ENCODE measurements around the gene NUDT14. TPM values are rescaled to one million over a fixed set of nuclear protein-coding genes. Genes with fewer than 3 reads are reported as not detected.

Gene NUDT14
- polyA plus RNA-seq, 3 donors: 22.0 to 37.4 (median 23.9) TPM

- Histone ChIP-seq H2AFZ (ENCODE audit: insufficient read depth, low read depth, low read length, poor library complexity, severe bottlenecking) (no peak overlapping the region), H3K4me2 (replicated peaks; ENCODE audit: extremely low read depth, low read length, poor library complexity, severe bottlenecking) (no peak overlapping the region), H3K79me2 (ENCODE audit: insufficient read depth, low read length) (no peaks in the 10 kb centered on the region), H3K36me3 (replicated peaks in 1 of 2; ENCODE audit: control insufficient read depth in 1 of 2, insufficient read depth in 2 of 2, low read length in 2 of 2) (no peaks in the 10 kb centered on the region), H3K27me3 (ENCODE audit: control insufficient read depth in 2 of 2, insufficient read depth in 2 of 2, low read length in 2 of 2) (peaks cover 0 to 19% of the 10 kb centered on the region in 2 donors), H3K27ac (ENCODE audit: low read depth in 1 of 2, low read length in 2 of 2) (no peak overlapping the region), H3K4me1 (ENCODE audit: control insufficient read depth in 1 of 2, insufficient read depth in 2 of 2, low read length in 2 of 2) (peaks cover 31 to 37% of the 10 kb centered on the region in 2 donors), H3K4me3 (replicated peaks in 1 of 3; ENCODE audit: low read depth in 2 of 3, low read length in 3 of 3) (no peak overlapping the region), H3K9me3 (replicated peaks in 1 of 2; ENCODE audit: control insufficient read depth in 1 of 2, insufficient read depth in 1 of 2, low read length in 2 of 2) (no peaks in the 10 kb centered on the region), H3K9ac (ENCODE audit: insufficient read depth, low read length, poor library complexity, severe bottlenecking) (no peak overlapping the region), H4K20me1 (ENCODE audit: insufficient read depth, low read length) (peaks cover 10% of the 10 kb centered on the region)
- intact Hi-C loops (cut with micrococcal nuclease): no loop called here
- Mint-ChIP-seq H3K9me3 (peaks cover 0 to 1% (median 0%) of the 10 kb centered on the region in 7 donors), H3K4me1 (peaks cover 34% of the 10 kb centered on the region), H3K4me3 (no peak overlapping the region), H3K36me3 (peaks cover 0 to 2% of the 10 kb centered on the region in 2 donors), H3K27ac (no peak overlapping the region), H3K27me3 (ENCODE audit: low read depth in 3 of 3) (peaks cover 31 to 64% (median 35%) of the 10 kb centered on the region in 3 donors)
- 97% methylated on average over 12 of the region's 13 CpGs for WGBS (ENCODE audit: insufficient coverage)
- no peak for TF ChIP-seq CTCF (IDR thresholded peaks at IDR 0.05)
- DNase-seq: no peak
Observed at GRCh38 chr14:105179191-105179590, 1.9 kb downstream of the NUDT14 start.

GRCh38 chr14:105178868-105179140 lies 2.3 kb downstream of the NUDT14 start:
- Mint-ChIP-seq H3K36me3 (peaks cover 0 to 2% of the 10 kb centered on the region in 2 donors), H3K27me3 (ENCODE audit: low read depth in 3 of 3) (peaks cover 35 to 68% (median 35%) of the 10 kb centered on the region in 3 donors), H3K27ac (no peak overlapping the region), H3K4me1 (peaks cover 36% of the 10 kb centered on the region), H3K9me3 (peaks cover 0 to 4% (median 0%) of the 10 kb centered on the region in 7 donors), H3K4me3 (peak overlapping the region in 1 of 2 donors; percentile 51)
- intact Hi-C loops (cut with micrococcal nuclease): no loop called here
- H3K27ac ChIP-seq (ENCODE audit: low read depth in 1 of 2, low read length in 2 of 2): no peak overlapping the region
- no peak overlapping the region for H2AFZ ChIP-seq (ENCODE audit: insufficient read depth, low read depth, low read length, poor library complexity, severe bottlenecking)
- WGBS (ENCODE audit: insufficient coverage): 100% methylated on average over 9 of the region's 11 CpGs
- no peak for DNase-seq
- H3K4me1 ChIP-seq (ENCODE audit: control insufficient read depth in 1 of 2, insufficient read depth in 2 of 2, low read length in 2 of 2): peaks cover 31 to 40% of the 10 kb centered on the region in 2 donors
- no peaks in the 10 kb centered on the region for H3K79me2 ChIP-seq (ENCODE audit: insufficient read depth, low read length)
- no peak overlapping the region for H3K4me3 ChIP-seq (replicated peaks in 1 of 3; ENCODE audit: low read depth in 2 of 3, low read length in 3 of 3)
- TF ChIP-seq CTCF (IDR thresholded peaks at IDR 0.05): no peak
- no peak overlapping the region for H3K4me2 ChIP-seq (replicated peaks; ENCODE audit: extremely low read depth, low read length, poor library complexity, severe bottlenecking)
- H4K20me1 ChIP-seq (ENCODE audit: insufficient read depth, low read length): peaks cover 10% of the 10 kb centered on the region
- no peak overlapping the region for H3K9ac ChIP-seq (ENCODE audit: insufficient read depth, low read length, poor library complexity, severe bottlenecking)
- H3K27me3 ChIP-seq (ENCODE audit: control insufficient read depth in 2 of 2, insufficient read depth in 2 of 2, low read length in 2 of 2): peaks cover 0 to 23% of the 10 kb centered on the region in 2 donors
- H3K9me3 ChIP-seq (replicated peaks in 1 of 2; ENCODE audit: control insufficient read depth in 1 of 2, insufficient read depth in 1 of 2, low read length in 2 of 2): no peaks in the 10 kb centered on the region
- H3K36me3 ChIP-seq (replicated peaks in 1 of 2; ENCODE audit: control insufficient read depth in 1 of 2, insufficient read depth in 2 of 2, low read length in 2 of 2): no peaks in the 10 kb centered on the region
